Gastrocnemius medialis (tissue), 4 donors: ENCODE measurements around the gene CHURC1.

Experiments used
- POLR2A ChIP-seq, 2 donors: fragments of 450-650 bp; IDR thresholded peaks; one replicate each; pipeline ENCODE4 v1.6.1; 2017; ENCODE audit warnings: antibody characterized with exemption in 2 of 2, mild to moderate bottlenecking in 2 of 2, moderate library complexity in 2 of 2
- TF ChIP-seq, protein P1 (sequence below), 5 experiments: fragments of 450-650 bp in 3 of 5; fragments of 200-600 bp in 2 of 5; sonication (generic) in 2 of 5; IDR thresholded peaks in 4 of 5; conservative IDR thresholded peaks in 1 of 5; 1 replicate in 4 of 5; 2 replicates in 1 of 5; pipeline ENCODE4 v1.5.1; 2016 to 2019; ENCODE audit warnings: antibody characterized with exemption in 5 of 5, mild to moderate bottlenecking in 3 of 5, moderate library complexity in 3 of 5

DNA sequence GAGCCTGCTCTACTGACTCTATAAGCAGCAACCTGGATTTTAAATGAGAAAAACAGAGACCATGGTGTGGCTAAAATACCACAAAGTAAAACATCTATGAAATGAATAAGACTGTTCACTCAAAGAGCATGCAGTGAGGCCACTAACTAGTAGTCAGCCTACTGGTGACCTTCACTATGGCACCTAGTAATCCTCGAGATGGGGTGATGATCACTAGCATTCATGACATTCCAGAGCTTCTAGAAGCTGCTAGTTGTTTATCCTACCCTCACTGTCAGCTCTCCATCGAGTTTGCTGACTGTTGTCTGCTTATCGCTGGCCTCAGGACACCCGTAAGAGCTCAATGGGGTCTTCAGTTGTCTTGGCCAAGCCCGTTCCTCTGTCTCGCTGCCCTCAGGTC lies 48.3 kb upstream of the CHURC1 start:
- TF ChIP-seq, protein P1, sequence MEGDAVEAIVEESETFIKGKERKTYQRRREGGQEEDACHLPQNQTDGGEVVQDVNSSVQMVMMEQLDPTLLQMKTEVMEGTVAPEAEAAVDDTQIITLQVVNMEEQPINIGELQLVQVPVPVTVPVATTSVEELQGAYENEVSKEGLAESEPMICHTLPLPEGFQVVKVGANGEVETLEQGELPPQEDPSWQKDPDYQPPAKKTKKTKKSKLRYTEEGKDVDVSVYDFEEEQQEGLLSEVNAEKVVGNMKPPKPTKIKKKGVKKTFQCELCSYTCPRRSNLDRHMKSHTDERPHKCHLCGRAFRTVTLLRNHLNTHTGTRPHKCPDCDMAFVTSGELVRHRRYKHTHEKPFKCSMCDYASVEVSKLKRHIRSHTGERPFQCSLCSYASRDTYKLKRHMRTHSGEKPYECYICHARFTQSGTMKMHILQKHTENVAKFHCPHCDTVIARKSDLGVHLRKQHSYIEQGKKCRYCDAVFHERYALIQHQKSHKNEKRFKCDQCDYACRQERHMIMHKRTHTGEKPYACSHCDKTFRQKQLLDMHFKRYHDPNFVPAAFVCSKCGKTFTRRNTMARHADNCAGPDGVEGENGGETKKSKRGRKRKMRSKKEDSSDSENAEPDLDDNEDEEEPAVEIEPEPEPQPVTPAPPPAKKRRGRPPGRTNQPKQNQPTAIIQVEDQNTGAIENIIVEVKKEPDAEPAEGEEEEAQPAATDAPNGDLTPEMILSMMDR (IDR thresholded peaks at IDR 0.05 in 4 of 5, conservative IDR thresholded peaks at IDR 0.05 in 1 of 5): no peak
- TF ChIP-seq POLR2A (IDR thresholded peaks at IDR 0.05): no peak
